Keratinocyte (primary cell): ENCODE data around the gene PLPP4. TPM values are rescaled to one million over a fixed set of nuclear protein-coding genes. Genes with fewer than 3 reads are reported as not detected.

Experiments
- DNase-seq: peaks from one replicate; pipeline ENCODE4 v3.0.0-alpha.2; 2011; ENCODE audit warnings: low read depth, missing footprints, low spot score
- FAIRE-seq: peaks from 2 replicates; lab custom pipeline; 2011; peaks lifted over from hg19 to GRCh38; lab: Jason Lieb, UNC
- H2AFZ ChIP-seq: 2 replicates; pipeline ENCODE4 v1.6.0; 2012; ENCODE audit warnings: low read length, control low read depth, inconsistent platforms; ENCODE audit not compliant: control insufficient read depth
- H3K27ac ChIP-seq: 2 replicates; pipeline ENCODE4 v1.5.1; 2011; ENCODE audit warnings: low read length; ENCODE audit not compliant: control insufficient read depth, insufficient read depth
- H3K27me3 ChIP-seq: 3 replicates; pipeline ENCODE4 v1.6.0; 2011; ENCODE audit warnings: low read length; ENCODE audit not compliant: control insufficient read depth, insufficient read depth; ENCODE audit errors: extremely low read depth
- H3K36me3 ChIP-seq, 2 experiments: 2 replicates in 1 of 2; 3 replicates in 1 of 2; pipeline ENCODE4 v1.5.1; 2011; ENCODE audit warnings: low read length in 2 of 2, mild to moderate bottlenecking in 1 of 2; ENCODE audit not compliant: control insufficient read depth in 2 of 2, insufficient read depth in 2 of 2; ENCODE audit errors: extremely low read depth in 1 of 2
- H3K4me1 ChIP-seq: 3 replicates; pipeline ENCODE4 v1.5.1; 2011; ENCODE audit warnings: low read length; ENCODE audit not compliant: control insufficient read depth, insufficient read depth; ENCODE audit errors: extremely low read depth
- H3K4me2 ChIP-seq: 3 replicates; pipeline ENCODE4 v1.6.0; 2011; ENCODE audit warnings: low read depth, low read length; ENCODE audit not compliant: control insufficient read depth, insufficient read depth; ENCODE audit errors: extremely low read depth
- H3K4me3 ChIP-seq, 3 experiments: fragments of 200-600 bp in 1 of 3; sonication (generic) in 1 of 3; 2 replicates in 2 of 3; 3 replicates in 1 of 3; pipeline ENCODE4 v1.5.1; 2011 to 2016; ENCODE audit warnings: low read length in 3 of 3, mild to moderate bottlenecking in 3 of 3, control low read depth in 2 of 3, inconsistent platforms in 1 of 3, low read depth in 1 of 3, mixed read lengths in 1 of 3, mixed run types in 1 of 3, moderate library complexity in 1 of 3; ENCODE audit not compliant: control insufficient read depth in 2 of 3, insufficient read depth in 2 of 3; ENCODE audit errors: extremely low read depth in 1 of 3
- H3K79me2 ChIP-seq: 2 replicates; pipeline ENCODE4 v1.6.0; 2012; ENCODE audit warnings: low read length; ENCODE audit not compliant: control insufficient read depth, insufficient read depth
- H3K9ac ChIP-seq: 3 replicates; pipeline ENCODE4 v1.6.0; 2011; ENCODE audit warnings: low read length; ENCODE audit not compliant: control insufficient read depth, insufficient read depth; ENCODE audit errors: extremely low read depth
- H3K9me1 ChIP-seq: 3 replicates; pipeline ENCODE4 v1.6.0; 2011; ENCODE audit warnings: low read length; ENCODE audit not compliant: control insufficient read depth, insufficient read depth; ENCODE audit errors: extremely low read depth
- H3K9me3 ChIP-seq: 2 replicates; pipeline ENCODE4 v1.5.1; 2012; ENCODE audit warnings: low read depth, low read length; ENCODE audit not compliant: control insufficient read depth
- H4K20me1 ChIP-seq: 3 replicates; pipeline ENCODE4 v1.6.0; 2011; ENCODE audit warnings: low read length; ENCODE audit not compliant: control insufficient read depth, insufficient read depth; ENCODE audit errors: extremely low read depth
- CTCF ChIP-seq, 3 experiments: IDR thresholded peaks in 1 of 3; conservative IDR thresholded peaks in 1 of 3; optimal IDR thresholded peaks in 1 of 3; 2 replicates in 2 of 3; 3 replicates in 1 of 3; pipeline versions ENCODE3 to v1.5.1; 2011; ENCODE audit warnings: low read length in 3 of 3, mild to moderate bottlenecking in 3 of 3, moderate library complexity in 2 of 3, control low read depth in 1 of 3, inconsistent platforms in 1 of 3; ENCODE audit not compliant: insufficient read depth in 2 of 3; ENCODE audit errors: extremely low read depth in 1 of 3
- EZH2 ChIP-seq: IDR thresholded peaks from one replicate; pipeline ENCODE4 v1.6.1; 2012; ENCODE audit warnings: inconsistent platforms, mild to moderate bottlenecking, low read length, moderate library complexity
- dilution Hi-C: fragments of 300-500 bp; cut with MboI; formaldehyde crosslinking; loops from one replicate; pipeline ENCODE4 v1.7.0; 2020; ENCODE audit warnings: low sequenced_read_pairs; ENCODE audit not compliant: extremely low pct_ligation_motif_present
- polyA plus RNA-seq, 5 experiments: library from polyadenylated mRNA; depleted of rRNA in 3 of 5; stranded (reverse) in 3 of 5; stranded (forward) in 1 of 5; unstranded in 1 of 5; fragments of >200 nt; gene quantifications; 1 replicate in 1 of 5; 2 replicates in 3 of 5; 3 replicates in 1 of 5; pipeline versions ENCODE4 v1.2.1 to v1.2.3, GENCODE V29; 2011 to 2012; ENCODE audit warnings: missing spikeins in 2 of 5, low read depth in 1 of 5, low replicate concordance in 1 of 5

The PLPP4 gene
- polyA plus RNA-seq, 1 donor (not counting 4 experiments of a cell fraction or from before 2014, with no cell fraction given), result 0.76 TPM

GRCh38 chr10:120437541-120437940, 19.5 kb upstream of the PLPP4 start:
- Histone ChIP-seq H3K4me2 (no peak overlapping the region), H3K27me3 (no peaks in the 10 kb centered on the region), H3K27ac (no peak overlapping the region), H3K79me2 (no peaks in the 10 kb centered on the region), H3K4me1 (no peaks in the 10 kb centered on the region), H3K36me3 (no peaks in the 10 kb centered on the region), H2AFZ (no peak overlapping the region), H3K9ac (no peak overlapping the region), H3K9me1 (no peaks in the 10 kb centered on the region), H4K20me1 (no peaks in the 10 kb centered on the region), H3K4me3 (no peak overlapping the region), H3K9me3 (no peaks in the 10 kb centered on the region)
- no peak for DNase-seq
- FAIRE-seq, result no peak
- dilution Hi-C loops, result no loop called here
- TF ChIP-seq EZH2 (no peak), CTCF (optimal IDR thresholded peaks at IDR 0.05 in 1 of 3, IDR thresholded peaks at IDR 0.05 in 1 of 3, conservative IDR thresholded peaks at IDR 0.05 in 1 of 3; ENCODE audit: extremely low read depth in 1 of 3, insufficient read depth in 2 of 3, low read length in 3 of 3) (no peak)

GRCh38 chr10:120451968-120452367, 5.1 kb upstream of the PLPP4 start:
- Histone ChIP-seq H3K9me1 (no peaks in the 10 kb centered on the region), H3K9me3 (no peaks in the 10 kb centered on the region), H3K27me3 (peaks cover 22% of the 10 kb centered on the region), H3K4me1 (no peaks in the 10 kb centered on the region), H4K20me1 (no peaks in the 10 kb centered on the region), H3K4me3 (no peak overlapping the region), H3K79me2 (no peaks in the 10 kb centered on the region), H3K27ac (no peak overlapping the region), H3K9ac (no peak overlapping the region), H2AFZ (no peak overlapping the region), H3K36me3 (no peaks in the 10 kb centered on the region), H3K4me2 (no peak overlapping the region)
- DNase-seq (no peak), FAIRE-seq (no peak)
- TF ChIP-seq EZH2, result no peak
- dilution Hi-C loops, result no loop called here

GRCh38 chr10:120453319-120453718, 3.7 kb upstream of the PLPP4 start:
- H3K9me3 ChIP-seq, result no peaks in the 10 kb centered on the region
- no peak overlapping the region for H3K9ac ChIP-seq
- no peak overlapping the region for H3K4me2 ChIP-seq
- H2AFZ ChIP-seq, result no peak overlapping the region
- FAIRE-seq, result no peak
- no peaks in the 10 kb centered on the region for H3K4me1 ChIP-seq
- DNase-seq, result no peak
- no peaks in the 10 kb centered on the region for H4K20me1 ChIP-seq
- no peaks in the 10 kb centered on the region for H3K36me3 ChIP-seq
- dilution Hi-C loops, result no loop called here
- TF ChIP-seq CTCF (optimal IDR thresholded peaks at IDR 0.05 in 1 of 3, IDR thresholded peaks at IDR 0.05 in 1 of 3, conservative IDR thresholded peaks at IDR 0.05 in 1 of 3; ENCODE audit: extremely low read depth in 1 of 3, insufficient read depth in 2 of 3, low read length in 3 of 3) (no peak), EZH2 (no peak)
- H3K4me3 ChIP-seq, result no peak overlapping the region
- H3K27ac ChIP-seq, result no peak overlapping the region
- H3K79me2 ChIP-seq, result no peaks in the 10 kb centered on the region
- H3K9me1 ChIP-seq, result no peaks in the 10 kb centered on the region
- peaks cover 35% of the 10 kb centered on the region for H3K27me3 ChIP-seq
